Glutamatergic neuron (in vitro differentiated cells): Measurements from ENCODE around the gene TSPAN5. TPM values are rescaled to one million over a fixed set of nuclear protein-coding genes. Genes with fewer than 3 reads are reported as not detected.

ENCODE experiments used
- DNase-seq: peaks from one replicate; pipeline ENCODE4 v3.0.0; 2022
- H3K27ac Mint-ChIP-seq: one replicate; pipeline ENCODE4 v1.8.0; 2020; ENCODE audit warnings: mild to moderate bottlenecking, mixed read lengths, inconsistent platforms; ENCODE audit not compliant: unreplicated experiment
- H3K27me3 Mint-ChIP-seq: one replicate; pipeline ENCODE4 v1.8.0; 2020; ENCODE audit warnings: mild to moderate bottlenecking, moderate library complexity, mixed read lengths, inconsistent platforms; ENCODE audit not compliant: unreplicated experiment
- H3K36me3 Mint-ChIP-seq: one replicate; pipeline ENCODE4 v1.8.0; 2020; ENCODE audit warnings: mild to moderate bottlenecking, mixed read lengths, inconsistent platforms; ENCODE audit not compliant: unreplicated experiment
- H3K4me1 Mint-ChIP-seq: one replicate; pipeline ENCODE4 v1.8.0; 2020; ENCODE audit warnings: mild to moderate bottlenecking, low read depth, mixed read lengths, inconsistent platforms; ENCODE audit not compliant: unreplicated experiment
- H3K4me3 Mint-ChIP-seq: one replicate; pipeline ENCODE4 v1.8.0; 2020; ENCODE audit warnings: mild to moderate bottlenecking, mixed read lengths, inconsistent platforms; ENCODE audit not compliant: unreplicated experiment
- H3K9me3 Mint-ChIP-seq: one replicate; pipeline ENCODE4 v1.8.0; 2020; ENCODE audit warnings: mild to moderate bottlenecking, moderate library complexity, mixed read lengths, inconsistent platforms; ENCODE audit not compliant: unreplicated experiment
- CTCF ChIP-seq: fragments of 200-600 bp; sonication (generic); IDR thresholded peaks from one replicate; pipeline ENCODE4 v1.5.0; 2021; ENCODE audit not compliant: partially characterized antibody, unreplicated experiment
- total RNA-seq: library from RNA; stranded (reverse); fragmentation: NEBNext Ultra II Directional; extraction: Animal tissue kit (Norgen Biotek cat#: 25700); gene quantifications from one replicate; pipeline ENCODE4 v1.2.1, GENCODE V29; 2021; ENCODE audit not compliant: unreplicated experiment

Gene TSPAN5
- total RNA-seq, 1 donor from 2014 or later: 40.5 TPM

- no peak for DNase-seq
- peaks cover 1% of the 10 kb centered on the region for H3K27me3 Mint-ChIP-seq
- peaks cover 10% of the 10 kb centered on the region for H3K9me3 Mint-ChIP-seq
- H3K4me3 Mint-ChIP-seq: no peak overlapping the region
- H3K4me1 Mint-ChIP-seq: peaks cover 15% of the 10 kb centered on the region
- H3K36me3 Mint-ChIP-seq: peaks cover 4% of the 10 kb centered on the region
- no peak for TF ChIP-seq CTCF
- no peak overlapping the region for H3K27ac Mint-ChIP-seq
These were observed 6.5 kb upstream of the TSPAN5 start for GRCh38 chr4:98664959-98665358.

- peaks cover 4% of the 10 kb centered on the region for H3K36me3 Mint-ChIP-seq
- peak overlapping the region; percentile 77 for H3K27ac Mint-ChIP-seq
- H3K4me3 Mint-ChIP-seq: no peak overlapping the region
These were observed 5.0 kb upstream of the TSPAN5 start for GRCh38 chr4:98663226-98664006.

GRCh38 chr4:98662626-98663225 lies 4.3 kb upstream of the TSPAN5 start:
- Mint-ChIP-seq H3K4me1 (peaks cover 15% of the 10 kb centered on the region), H3K36me3 (peaks cover 3% of the 10 kb centered on the region), H3K9me3 (peaks cover 12% of the 10 kb centered on the region), H3K27me3 (peaks cover 8% of the 10 kb centered on the region), H3K27ac (peak overlapping the region; percentile 77), H3K4me3 (no peak overlapping the region)
- DNase-seq: peak; percentile 20
- TF ChIP-seq CTCF: no peak

More at GRCh38 chr4:98663226-98664006, 5.0 kb upstream of the TSPAN5 start:
- TF ChIP-seq CTCF: no peak
- Mint-ChIP-seq H3K27me3 (peaks cover 6% of the 10 kb centered on the region), H3K4me1 (peaks cover 15% of the 10 kb centered on the region), H3K9me3 (peaks cover 10% of the 10 kb centered on the region)
- DNase-seq: no peak

GRCh38 chr4:98662055-98662453 lies 3.6 kb upstream of the TSPAN5 start:
- DNase-seq: no peak
- H3K4me3 Mint-ChIP-seq: no peak overlapping the region
- H3K27ac Mint-ChIP-seq: no peak overlapping the region
- H3K9me3 Mint-ChIP-seq: peaks cover 18% of the 10 kb centered on the region
- no peak for TF ChIP-seq CTCF
- H3K36me3 Mint-ChIP-seq: no peaks in the 10 kb centered on the region
- H3K4me1 Mint-ChIP-seq: peaks cover 15% of the 10 kb centered on the region
- peaks cover 11% of the 10 kb centered on the region for H3K27me3 Mint-ChIP-seq
